Measurements from ENCODE around the gene CCDC167. TPM values are rescaled to one million over a fixed set of nuclear protein-coding genes. Genes with fewer than 3 reads are reported as not detected.

The CCDC167 gene
- total and polyA plus RNA-seq, 2 of the 8 experiments (the other 6 are each of a cell fraction or from before 2014, with no cell fraction given): 11.0 to 26.5 TPM

GRCh38 chr6:37456816-37457560 is 42.7 kb downstream of the CCDC167 start:
- Histone ChIP-seq H2AK5ac (ENCODE audit: low read depth, low read length) (no peak overlapping the region), H3K27ac (ENCODE audit: low read depth, low read length) (no peak overlapping the region), H3K27me3 (replicated peaks in 1 of 4; ENCODE audit: control insufficient read depth in 3 of 4, extremely low read depth in 1 of 4, insufficient read depth in 3 of 4, low read length in 3 of 4) (no peaks in the 10 kb centered on the region), H2BK120ac (replicated peaks; ENCODE audit: low read depth, low read length) (no peak overlapping the region), H2BK20ac (ENCODE audit: low read length) (no peak overlapping the region), H3K23me2 (ENCODE audit: low read depth, low read length) (no peaks in the 10 kb centered on the region), H4K8ac (ENCODE audit: extremely low read depth, insufficient read depth, low read length) (no peak overlapping the region), H3K4ac (replicated peaks; ENCODE audit: insufficient read length, low read depth, low read length) (no peak overlapping the region), H3K4me3 (ENCODE audit: extremely low read depth in 1 of 4, insufficient read depth in 2 of 4, low read depth in 3 of 4, low read length in 4 of 4) (no peak overlapping the region), H3K36me3 (ENCODE audit: control insufficient read depth in 2 of 4, insufficient read depth in 4 of 4, low read length in 3 of 4) (peaks cover 9 to 30% (median 25%) of the 10 kb centered on the region in 4 experiments), H2BK15ac (ENCODE audit: low read length) (no peak overlapping the region), H3K56ac (replicated peaks; ENCODE audit: insufficient read length, low read depth, low read length) (no peak overlapping the region), H3K18ac (ENCODE audit: extremely low read depth, low read length) (no peak overlapping the region), H2BK5ac (ENCODE audit: low read depth, low read length) (no peak overlapping the region), H2BK12ac (ENCODE audit: low read depth, low read length) (no peak overlapping the region), H4K5ac (ENCODE audit: insufficient read length, low read depth, low read length) (no peak overlapping the region), H3K23ac (ENCODE audit: insufficient read length) (no peak overlapping the region), H2AFZ (ENCODE audit: low read length) (no peak overlapping the region), H3K79me1 (ENCODE audit: low read depth, low read length) (no peaks in the 10 kb centered on the region; the same call in 1 of the 2 replicates), H3K79me2 (ENCODE audit: control insufficient read depth in 1 of 2, insufficient read depth in 2 of 2, low read length in 2 of 2) (no peaks in the 10 kb centered on the region), H3K4me1 (replicated peaks in 1 of 4; ENCODE audit: control insufficient read depth in 3 of 4, insufficient read depth in 4 of 4, low read length in 3 of 4) (peaks cover 0 to 6% (median 0%) of the 10 kb centered on the region in 4 experiments; a peak in 3 of 7 replicates), H4K91ac (replicated peaks; ENCODE audit: insufficient read length, low read length) (no peak overlapping the region), H3K4me2 (ENCODE audit: insufficient read depth in 1 of 2, low read depth in 2 of 2, low read length in 2 of 2) (no peak overlapping the region), H3K9me3 (ENCODE audit: insufficient read depth in 2 of 2, low read depth in 1 of 2, low read length in 1 of 2) (no peaks in the 10 kb centered on the region), H3K14ac (ENCODE audit: insufficient read length) (no peak overlapping the region), H3K9ac (replicated peaks in 1 of 4; ENCODE audit: extremely low read depth in 1 of 4, low read depth in 3 of 4, low read length in 3 of 4) (no peak overlapping the region), H4K20me1 (replicated peaks in 1 of 2; ENCODE audit: control insufficient read depth in 1 of 2, insufficient read depth in 2 of 2, low read length in 2 of 2) (no peaks in the 10 kb centered on the region)
- CTCF ChIA-PET (ENCODE audit: partially characterized antibody): interaction anchor here (0.8 kb wide), 1 partner anchor 196 kb away, joined by 4 read pairs; no protein-coding TSS in a partner anchor
- POLR2A ChIA-PET (ENCODE audit: partially characterized antibody): no interaction called here
- DNase-seq (ENCODE audit: low read depth in 1 of 2, low spot score in 2 of 2) (no peak), FAIRE-seq (no peak)
- 66% methylated on average over 6 of the region's 6 CpGs; no CpG with 5 or more reads in 1 of the 2 experiments for WGBS, 2 experiments (ENCODE audit: extremely low coverage in 1 of 2, insufficient coverage in 1 of 2, insufficient read length in 1 of 2, insufficient replicate concordance in 2 of 2, low coverage in 1 of 2, low lambda C conversion rate in 2 of 2, missing lambda C conversion rate in 1 of 2)
- TF ChIP-seq USF2 (IDR thresholded peaks at IDR 0.05; ENCODE audit: low read length) (no peak), POLR2AphosphoS5 (IDR thresholded peaks at IDR 0.05; ENCODE audit: low read depth, low read length) (no peak), KDM4A (IDR thresholded peaks at IDR 0.05; ENCODE audit: low read depth, low read length, severe bottlenecking) (no peak), SP4 (IDR thresholded peaks at IDR 0.05; ENCODE audit: low read length) (no peak), EZH2 (IDR thresholded peaks at IDR 0.05; ENCODE audit: low read depth, low read length, severe bottlenecking) (no peak), RNF2 (IDR thresholded peaks at IDR 0.05; ENCODE audit: borderline replicate concordance, low read depth, low read length, missing control alignments, poor library complexity, severe bottlenecking) (no peak)
